GM12878 (cell line): ENCODE results near the gene SLC35F3. TPM values are rescaled to one million over a fixed set of nuclear protein-coding genes. Genes with fewer than 3 reads are reported as not detected.

Experiments used
- BACH1 ChIP-seq: fragments of 450-650 bp; IDR thresholded peaks from 2 replicates; pipeline ENCODE4 v1.6.1; 2017; ENCODE audit warnings: mild to moderate bottlenecking, borderline replicate concordance
- CHD2 ChIP-seq: IDR thresholded peaks from 2 replicates; pipeline ENCODE4 v1.6.1; 2011; ENCODE audit warnings: low read depth, low read length, improper control_type of control experiment, borderline replicate concordance
- EGR1 ChIP-seq, 2 experiments: IDR thresholded peaks; 1 replicate in 1 of 2; 2 replicates in 1 of 2; pipeline ENCODE4 v1.6.1; 2011 to 2012; ENCODE audit warnings: low read depth in 2 of 2, low read length in 2 of 2, borderline replicate concordance in 1 of 2, mild to moderate bottlenecking in 1 of 2, moderate library complexity in 1 of 2
- GABPA ChIP-seq: IDR thresholded peaks from 2 replicates; pipeline ENCODE4 v1.6.1; 2014; ENCODE audit warnings: antibody characterized with exemption, low read depth, mild to moderate bottlenecking, inconsistent platforms
- HDAC6 ChIP-seq: fragments of 200-600 bp; sonication (generic); IDR thresholded peaks from one replicate; pipeline ENCODE4 v1.8.0; 2017; ENCODE audit warnings: antibody characterized with exemption; ENCODE audit not compliant: unreplicated experiment
- IKZF2 ChIP-seq, 2 experiments: fragments of 450-650 bp; IDR thresholded peaks; 2 replicates each; pipeline ENCODE4 v1.6.1; 2017; ENCODE audit warnings: mild to moderate bottlenecking in 2 of 2, moderate library complexity in 2 of 2
- MEF2B ChIP-seq: fragments of 450-650 bp; IDR thresholded peaks from 2 replicates; pipeline ENCODE4 v1.6.1; 2018; ENCODE audit warnings: mild to moderate bottlenecking, moderate library complexity; ENCODE audit not compliant: partially characterized antibody, poor library complexity, severe bottlenecking
- MYC ChIP-seq: IDR thresholded peaks from 2 replicates; pipeline ENCODE4 v1.6.1; 2011; ENCODE audit warnings: mild to moderate bottlenecking, low read length, moderate library complexity, inconsistent platforms; ENCODE audit not compliant: insufficient read depth, insufficient replicate concordance, insufficient read length, severe bottlenecking
- NR2C2 ChIP-seq: IDR thresholded peaks from 2 replicates; pipeline ENCODE4 v1.6.1; 2011; ENCODE audit warnings: borderline replicate concordance, low read depth; ENCODE audit not compliant: control insufficient read depth, insufficient read length
- NR2F1 ChIP-seq: fragments of 450-650 bp; conservative IDR thresholded peaks from 2 replicates; pipeline ENCODE4 v1.6.1; 2017; ENCODE audit warnings: mild to moderate bottlenecking
- PKNOX1 ChIP-seq: fragments of 450-650 bp; IDR thresholded peaks from 2 replicates; pipeline ENCODE4 v1.6.1; 2016; ENCODE audit warnings: mild to moderate bottlenecking
- PML ChIP-seq: IDR thresholded peaks from 2 replicates; pipeline ENCODE4 v1.6.1; 2012; ENCODE audit warnings: low read length, inconsistent platforms
- POLR2AphosphoS5 ChIP-seq: IDR thresholded peaks from 2 replicates; pipeline ENCODE4 v1.6.1; 2011; ENCODE audit warnings: mild to moderate bottlenecking, low read length, inconsistent platforms
- RAD21 ChIP-seq: IDR thresholded peaks from 2 replicates; pipeline ENCODE4 v1.6.1; 2011; ENCODE audit warnings: mild to moderate bottlenecking, low read depth, low read length, moderate library complexity; ENCODE audit not compliant: insufficient read depth
- RB1 ChIP-seq: fragments of 450-650 bp; formaldehyde crosslinking; IDR thresholded peaks from 2 replicates; pipeline ENCODE4 v1.6.1; 2017; ENCODE audit warnings: mild to moderate bottlenecking, borderline replicate concordance
- RCOR1 ChIP-seq: conservative IDR thresholded peaks from 2 replicates; pipeline ENCODE4 v1.6.1; 2012; ENCODE audit warnings: low read depth, low read length, improper control_type of control experiment
- RFX5 ChIP-seq: IDR thresholded peaks from 2 replicates; pipeline ENCODE4 v1.6.1; 2011; ENCODE audit warnings: low read depth, low read length, improper control_type of control experiment
- SMC3 ChIP-seq: IDR thresholded peaks from 2 replicates; pipeline ENCODE4 v1.6.1; 2011; ENCODE audit warnings: low read length, improper control_type of control experiment, borderline replicate concordance
- SP1 ChIP-seq: IDR thresholded peaks from one replicate; pipeline ENCODE4 v1.6.1; 2011; ENCODE audit warnings: low read depth, low read length
- YBX1 ChIP-seq: fragments of 450-650 bp; IDR thresholded peaks from 2 replicates; pipeline ENCODE4 v1.6.1; 2016; ENCODE audit warnings: antibody characterized with exemption
- YY1 ChIP-seq: IDR thresholded peaks from 2 replicates; pipeline ENCODE4 v1.6.1; 2011; ENCODE audit warnings: low read depth, mild to moderate bottlenecking, low read length
- ZBED1 ChIP-seq: IDR thresholded peaks from 2 replicates; pipeline ENCODE4 v1.6.1; 2016; ENCODE audit warnings: borderline replicate concordance
- ZNF207 ChIP-seq: fragments of 450-650 bp; IDR thresholded peaks from 2 replicates; pipeline ENCODE4 v1.6.1; 2014; ENCODE audit warnings: antibody characterized with exemption, mild to moderate bottlenecking, borderline replicate concordance
- ZNF274 ChIP-seq: IDR thresholded peaks from one replicate; pipeline ENCODE4 v1.8.0; 2011; ENCODE audit not compliant: insufficient read length, insufficient read depth
- ZNF622 ChIP-seq: fragments of 450-650 bp; IDR thresholded peaks from 2 replicates; pipeline ENCODE4 v1.6.1; 2017; ENCODE audit warnings: mild to moderate bottlenecking, inconsistent platforms
- ZSCAN29 ChIP-seq: fragments of 450-650 bp; IDR thresholded peaks from 2 replicates; pipeline ENCODE4 v1.6.1; 2017; ENCODE audit warnings: mild to moderate bottlenecking, moderate library complexity
- polyA plus RNA-seq, 11 experiments: library from polyadenylated mRNA; depleted of rRNA in 4 of 11; unstranded in 6 of 11; stranded (reverse) in 5 of 11; fragments of >200 nt; fragmentation: Nextera tagmentation in 4 of 11; fragmentation: Illumina TruSeq in 1 of 11; extraction: Ambion mirVana in 4 of 11; extraction: Trizol in 1 of 11; gene quantifications; 1 replicate in 1 of 11; 2 replicates in 10 of 11; pipeline versions ENCODE4 v1.2.1 to v1.2.3, GENCODE V29; 2011 to 2016; ENCODE audit warnings: inconsistent platforms in 2 of 11, missing spikeins in 2 of 11, low read depth in 1 of 11
- total RNA-seq, 4 experiments: library from RNA; depleted of rRNA in 3 of 4; stranded (reverse); fragments of >200 nt in 3 of 4; fragmentation: Illumina TruSeq in 1 of 4; extraction: Trizol in 1 of 4; gene quantifications; 2 replicates each; pipeline versions ENCODE4 v1.2.1 to v1.2.3, GENCODE V29; 2013 to 2021
- TF ChIP-seq, protein P1 (sequence below): fragments of 450-650 bp; formaldehyde crosslinking; IDR thresholded peaks from 2 replicates; pipeline ENCODE4 v1.4.0; 2020; ENCODE audit warnings: mild to moderate bottlenecking, moderate library complexity
- TF ChIP-seq, protein P2 (sequence below): IDR thresholded peaks from 2 replicates; pipeline ENCODE4 v1.6.1; 2012; ENCODE audit warnings: low read length, inconsistent platforms

SLC35F3 gene
- total and polyA plus RNA-seq, 10 of the 15 experiments (the other 5 are each of a cell fraction or from before 2014, with no cell fraction given), result 1.0 to 8.6 (median 5.7) TPM

DNA sequence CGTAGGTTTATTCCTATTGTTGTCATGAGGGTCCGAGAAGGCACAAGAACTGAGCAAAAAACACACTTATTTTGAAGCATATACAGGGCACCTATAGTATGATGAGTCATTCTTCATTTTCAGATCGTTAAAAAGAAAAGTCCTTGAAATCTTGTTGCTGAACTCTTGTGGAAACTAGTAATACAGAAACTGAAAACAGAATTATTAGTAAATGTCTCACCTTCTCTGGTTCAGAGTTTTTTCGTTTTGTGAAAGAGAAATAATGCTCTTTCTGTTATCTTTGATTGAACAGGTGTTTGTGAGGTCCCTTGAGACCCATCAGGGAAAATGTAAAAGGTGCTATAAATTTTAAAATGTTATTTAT is 366.7 kb downstream of the SLC35F3 start (continued):
- TF ChIP-seq NR2C2, result no peak
- TF ChIP-seq EGR1 (IDR thresholded peaks at IDR 0.05; ENCODE audit: borderline replicate concordance in 1 of 2, low read depth in 2 of 2, low read length in 2 of 2), result no peak
- peak; percentile 83 to 90; a peak in 3 of 4 replicates for TF ChIP-seq IKZF2 (IDR thresholded peaks at IDR 0.05)
- no peak for TF ChIP-seq RAD21
- 0 out of 2 replicates have a peak, but pooled peaks have one; percentile 55 for TF ChIP-seq RCOR1
- TF ChIP-seq, protein P1, sequence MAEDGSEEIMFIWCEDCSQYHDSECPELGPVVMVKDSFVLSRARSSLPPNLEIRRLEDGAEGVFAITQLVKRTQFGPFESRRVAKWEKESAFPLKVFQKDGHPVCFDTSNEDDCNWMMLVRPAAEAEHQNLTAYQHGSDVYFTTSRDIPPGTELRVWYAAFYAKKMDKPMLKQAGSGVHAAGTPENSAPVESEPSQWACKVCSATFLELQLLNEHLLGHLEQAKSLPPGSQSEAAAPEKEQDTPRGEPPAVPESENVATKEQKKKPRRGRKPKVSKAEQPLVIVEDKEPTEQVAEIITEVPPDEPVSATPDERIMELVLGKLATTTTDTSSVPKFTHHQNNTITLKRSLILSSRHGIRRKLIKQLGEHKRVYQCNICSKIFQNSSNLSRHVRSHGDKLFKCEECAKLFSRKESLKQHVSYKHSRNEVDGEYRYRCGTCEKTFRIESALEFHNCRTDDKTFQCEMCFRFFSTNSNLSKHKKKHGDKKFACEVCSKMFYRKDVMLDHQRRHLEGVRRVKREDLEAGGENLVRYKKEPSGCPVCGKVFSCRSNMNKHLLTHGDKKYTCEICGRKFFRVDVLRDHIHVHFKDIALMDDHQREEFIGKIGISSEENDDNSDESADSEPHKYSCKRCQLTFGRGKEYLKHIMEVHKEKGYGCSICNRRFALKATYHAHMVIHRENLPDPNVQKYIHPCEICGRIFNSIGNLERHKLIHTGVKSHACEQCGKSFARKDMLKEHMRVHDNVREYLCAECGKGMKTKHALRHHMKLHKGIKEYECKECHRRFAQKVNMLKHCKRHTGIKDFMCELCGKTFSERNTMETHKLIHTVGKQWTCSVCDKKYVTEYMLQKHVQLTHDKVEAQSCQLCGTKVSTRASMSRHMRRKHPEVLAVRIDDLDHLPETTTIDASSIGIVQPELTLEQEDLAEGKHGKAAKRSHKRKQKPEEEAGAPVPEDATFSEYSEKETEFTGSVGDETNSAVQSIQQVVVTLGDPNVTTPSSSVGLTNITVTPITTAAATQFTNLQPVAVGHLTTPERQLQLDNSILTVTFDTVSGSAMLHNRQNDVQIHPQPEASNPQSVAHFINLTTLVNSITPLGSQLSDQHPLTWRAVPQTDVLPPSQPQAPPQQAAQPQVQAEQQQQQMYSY (CRISPR knock-in tag), result no peak
- TF ChIP-seq YY1, result no peak
- peak; percentile 92; the same call in 1 of the 2 replicates for TF ChIP-seq BACH1
- TF ChIP-seq GABPA, result 0 out of 2 replicates have a peak, but pooled peaks have one; percentile 45
- no peak for TF ChIP-seq RFX5
- TF ChIP-seq NR2F1, result peak; percentile 81
- TF ChIP-seq ZSCAN29, result peak; percentile 83
- no peak for TF ChIP-seq MYC
- TF ChIP-seq MEF2B, result peak; percentile 98
- TF ChIP-seq ZNF207, result no peak
- TF ChIP-seq SMC3, result no peak
- TF ChIP-seq, protein P2, sequence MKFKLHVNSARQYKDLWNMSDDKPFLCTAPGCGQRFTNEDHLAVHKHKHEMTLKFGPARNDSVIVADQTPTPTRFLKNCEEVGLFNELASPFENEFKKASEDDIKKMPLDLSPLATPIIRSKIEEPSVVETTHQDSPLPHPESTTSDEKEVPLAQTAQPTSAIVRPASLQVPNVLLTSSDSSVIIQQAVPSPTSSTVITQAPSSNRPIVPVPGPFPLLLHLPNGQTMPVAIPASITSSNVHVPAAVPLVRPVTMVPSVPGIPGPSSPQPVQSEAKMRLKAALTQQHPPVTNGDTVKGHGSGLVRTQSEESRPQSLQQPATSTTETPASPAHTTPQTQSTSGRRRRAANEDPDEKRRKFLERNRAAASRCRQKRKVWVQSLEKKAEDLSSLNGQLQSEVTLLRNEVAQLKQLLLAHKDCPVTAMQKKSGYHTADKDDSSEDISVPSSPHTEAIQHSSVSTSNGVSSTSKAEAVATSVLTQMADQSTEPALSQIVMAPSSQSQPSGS, result peak; percentile 95
- no peak for TF ChIP-seq ZNF622
- peak; percentile 81 for TF ChIP-seq PML
- peak; percentile 80 for TF ChIP-seq ZBED1
- TF ChIP-seq HDAC6, result no peak
- peak; percentile 12; the same call in 1 of the 2 replicates for TF ChIP-seq PKNOX1
- TF ChIP-seq ZNF274, result no peak
- TF ChIP-seq YBX1, result no peak
- no peak for TF ChIP-seq RB1
- TF ChIP-seq SP1, result peak; percentile 49
- peak; percentile 78; the same call in 1 of the 2 replicates for TF ChIP-seq CHD2
- TF ChIP-seq POLR2AphosphoS5, result no peak
